Adipose tissue (tissue), 3 donors: ENCODE data around the gene MSTO1. TPM values are rescaled to one million over a fixed set of nuclear protein-coding genes. Genes with fewer than 3 reads are reported as not detected.
"Not testable (repeated sequence)": the region's sequence is repeated elsewhere in the genome, so short reads cannot be mapped to it uniquely, and the experiment has no call there.

ENCODE experiments used
- H3K27ac ChIP-seq: one replicate; pipeline ENCODE4 v1.5.1; 2013; ENCODE audit warnings: low read depth, low read length
- WGBS, 3 donors: extraction: QIAGEN DNeasy Blood & Tissue Kit; methylation state at CpG; one replicate each; pipeline ENCODE4 v1.1.7; 2013; 5-methylcytosine and 5-hydroxymethylcytosine counted together
- polyA plus RNA-seq, 3 donors: library from polyadenylated mRNA; stranded (reverse); fragments of 200-250 nt; gene quantifications; one replicate each; pipeline ENCODE4 v1.2.3, GENCODE V29; 2013
- donor health status: healthy with polysubstance abuse.
- donor health status: Bipolar disorder and iron deficiency.
- donor health status: healthy.

The MSTO1 gene
- polyA plus RNA-seq, 3 donors: 12.4 to 25.9 (median 14.9) TPM

- 79 to 84% (median 84%) methylated on average over 7 of the region's 7 CpGs for WGBS, 3 donors
- no peak overlapping the region for H3K27ac ChIP-seq
Observed at GRCh38 chr1:155607708-155608107, 2.3 kb upstream of the MSTO1 start.

DNA sequence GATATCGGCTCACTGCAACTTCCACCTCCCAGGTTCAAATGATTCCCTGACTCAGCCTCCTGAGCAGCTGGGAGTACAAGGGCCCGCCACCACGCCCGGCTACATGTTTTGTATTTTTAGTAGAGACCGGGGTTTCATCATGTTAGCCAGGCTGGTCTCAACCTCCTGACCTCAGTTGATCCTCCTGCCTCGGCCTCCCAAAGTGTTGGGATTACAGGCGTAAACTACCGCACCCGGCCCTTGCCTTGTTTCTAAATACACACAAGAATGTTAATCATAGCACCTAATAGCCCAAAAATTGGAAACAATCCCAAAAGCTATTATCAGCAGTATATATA, 1.2 kb upstream of the MSTO1 start:
- no peak overlapping the region for H3K27ac ChIP-seq
- 92 to 98% (median 98%) methylated on average over 9 of the region's 9 CpGs for WGBS, 3 donors

DNA sequence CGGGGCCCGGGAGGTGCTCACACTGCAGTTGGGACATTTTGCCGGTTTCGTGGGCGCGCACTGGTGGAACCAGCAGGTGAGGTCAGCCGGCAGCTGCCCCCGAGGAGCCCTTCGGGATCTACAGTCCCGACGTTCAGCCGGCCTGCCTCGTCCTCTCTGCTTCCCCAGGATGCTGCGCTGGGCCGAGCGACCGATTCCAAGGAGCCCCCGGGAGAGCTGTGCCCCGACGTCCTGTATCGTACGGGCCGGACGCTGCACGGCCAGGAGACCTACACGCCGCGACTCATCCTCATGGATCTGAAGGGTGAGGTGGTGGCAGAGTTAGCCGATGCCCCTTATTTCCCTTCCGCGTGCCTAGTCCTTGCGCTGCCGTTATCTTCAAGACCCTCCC, 234 bp downstream of the MSTO1 start:
- WGBS, 3 donors: 0 to 10% (median 3%) methylated on average over 1 to 5 of the region's 33 CpGs
- not testable (repeated sequence) for H3K27ac ChIP-seq

- no CpG with 5 or more reads among the region's 2 CpGs for WGBS, 3 donors
- H3K27ac ChIP-seq: not testable (repeated sequence)
Observed at GRCh38 chr1:155613226-155613625, 3.2 kb downstream of the MSTO1 start.

- H3K27ac ChIP-seq: no peak overlapping the region
- WGBS, 3 donors: 39 to 67% (median 58%) methylated on average over 2 of the region's 2 CpGs
Observed at GRCh38 chr1:155622191-155622590, 12.2 kb downstream of the MSTO1 start.

DNA sequence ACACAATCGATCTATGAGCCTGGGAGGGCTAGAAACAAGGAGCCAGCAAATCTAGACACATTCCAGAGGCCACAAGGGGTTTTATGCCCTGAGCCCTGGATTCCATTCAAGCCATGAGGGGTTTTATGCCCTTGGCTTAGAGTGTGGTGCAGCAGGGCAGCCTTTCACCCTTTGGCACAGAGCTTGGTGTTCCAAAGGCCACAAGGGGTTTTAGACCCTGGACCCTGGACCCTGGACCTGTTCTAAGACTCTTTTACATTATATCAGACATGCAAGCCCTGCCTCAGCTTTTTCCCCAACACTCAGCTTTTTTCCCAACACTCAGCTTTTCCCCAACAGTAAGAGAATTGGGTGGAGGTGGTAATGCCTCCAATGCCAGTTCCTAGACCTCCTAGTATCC, 13.3 kb downstream of the MSTO1 start:
- no peak overlapping the region for H3K27ac ChIP-seq
- WGBS, 3 donors: 65 to 78% (median 77%) methylated on average over 1 of the region's 1 CpG

GRCh38 chr1:155626428-155626827, 16.4 kb downstream of the MSTO1 start:
- 72 to 96% (median 85%) methylated on average over 4 of the region's 7 CpGs for WGBS, 3 donors
- not testable (repeated sequence) for H3K27ac ChIP-seq

GRCh38 chr1:155636397-155637153, 26.6 kb downstream of the MSTO1 start:
- WGBS, 3 donors: 84 to 88% (median 85%) methylated on average over 10 to 11 of the region's 11 CpGs
- H3K27ac ChIP-seq: no peak overlapping the region

DNA sequence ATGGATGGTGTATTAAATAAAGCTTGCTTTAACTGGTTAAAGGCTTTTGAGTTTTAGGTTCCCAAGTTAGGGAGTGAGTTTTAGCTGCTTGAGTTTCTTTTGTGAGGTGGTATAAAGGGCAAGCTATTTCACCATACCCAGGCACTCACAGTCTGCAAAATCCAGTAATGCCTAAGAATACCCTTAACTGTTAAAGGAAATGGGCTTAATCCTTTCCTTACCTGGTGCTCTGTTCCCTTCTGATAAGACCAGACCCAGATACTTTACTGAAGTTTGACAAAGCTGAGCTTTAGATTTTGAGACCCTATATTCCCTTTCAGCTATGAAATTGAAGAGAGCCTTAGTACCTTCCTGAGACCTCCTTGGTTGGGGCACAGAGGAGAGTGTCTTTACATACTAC, 30.3 kb downstream of the MSTO1 start:
- H3K27ac ChIP-seq: no peak overlapping the region

DNA sequence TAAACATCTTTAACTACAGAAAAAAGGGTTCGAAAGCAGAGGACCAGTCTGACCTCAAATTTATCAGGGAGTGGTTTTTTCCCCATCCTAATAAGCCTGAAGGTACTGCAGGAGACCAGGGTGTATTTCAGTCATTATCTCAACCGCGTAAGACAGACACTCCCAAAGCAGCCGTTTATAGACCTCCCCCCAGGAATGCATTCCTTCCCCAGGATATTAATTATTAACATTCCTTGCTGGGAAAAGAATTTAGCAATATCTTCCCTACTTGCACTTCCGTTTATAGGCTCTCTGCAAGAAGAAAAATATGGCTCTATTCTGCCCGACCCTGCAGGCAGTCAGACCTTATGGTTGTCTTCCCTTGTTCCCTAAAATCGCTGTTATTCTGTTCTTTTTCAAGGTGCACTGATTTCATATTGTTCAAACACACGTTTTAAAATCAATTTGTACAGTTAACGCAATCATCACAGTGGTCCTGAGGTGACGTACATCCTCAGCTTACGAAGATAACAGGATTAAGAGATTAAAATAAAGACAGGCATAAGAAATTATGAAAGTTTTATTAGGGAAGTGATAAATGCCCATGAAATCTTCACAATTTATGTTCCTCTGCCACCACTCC, 32.7 kb downstream of the MSTO1 start:
- H3K27ac ChIP-seq: not testable (repeated sequence)
- WGBS, 3 donors: 71 to 85% (median 84%) methylated on average over 11 of the region's 11 CpGs

GRCh38 chr1:155643230-155643629, 33.2 kb downstream of the MSTO1 start:
- 82 to 91% (median 89%) methylated on average over 3 of the region's 3 CpGs for whole genome bisulfite sequencing, 3 donors

GRCh38 chr1:155645034-155645598, 35.1 kb downstream of the MSTO1 start:
- H3K27ac ChIP-seq: no peak overlapping the region
- 58 to 70% (median 67%) methylated on average over 4 of the region's 4 CpGs for WGBS, 3 donors

More at GRCh38 chr1:155643230-155643629, 33.2 kb downstream of the MSTO1 start:
- no peak overlapping the region for H3K27ac ChIP-seq

- WGBS, 3 donors: 56 to 84% (median 59%) methylated on average over 6 of the region's 6 CpGs
- H3K27ac ChIP-seq: no peak overlapping the region
Observed at GRCh38 chr1:155645648-155646047, 35.6 kb downstream of the MSTO1 start.

DNA sequence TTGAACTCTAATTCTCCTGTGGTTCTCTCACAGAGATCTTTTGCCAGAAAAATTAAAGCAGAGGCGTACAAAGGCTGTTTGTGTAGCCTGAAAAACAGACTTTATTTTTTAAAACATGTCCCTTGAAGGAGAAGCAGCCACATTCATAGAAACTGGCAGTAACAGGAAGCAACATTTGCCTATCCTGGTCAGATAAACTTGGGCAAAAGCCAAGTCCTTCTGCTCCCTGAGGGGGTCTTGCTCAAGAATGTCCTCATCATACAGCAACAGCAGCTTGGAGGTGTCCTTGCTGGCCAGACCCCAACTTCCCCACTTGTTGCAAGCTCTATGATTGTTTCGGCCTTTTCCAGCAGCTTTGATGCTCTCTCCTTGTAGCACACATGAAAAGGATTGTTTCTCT, 36.3 kb downstream of the MSTO1 start:
- 29 to 89% (median 47%) methylated on average over 2 of the region's 2 CpGs for WGBS, 3 donors
- no peak overlapping the region for H3K27ac ChIP-seq

DNA sequence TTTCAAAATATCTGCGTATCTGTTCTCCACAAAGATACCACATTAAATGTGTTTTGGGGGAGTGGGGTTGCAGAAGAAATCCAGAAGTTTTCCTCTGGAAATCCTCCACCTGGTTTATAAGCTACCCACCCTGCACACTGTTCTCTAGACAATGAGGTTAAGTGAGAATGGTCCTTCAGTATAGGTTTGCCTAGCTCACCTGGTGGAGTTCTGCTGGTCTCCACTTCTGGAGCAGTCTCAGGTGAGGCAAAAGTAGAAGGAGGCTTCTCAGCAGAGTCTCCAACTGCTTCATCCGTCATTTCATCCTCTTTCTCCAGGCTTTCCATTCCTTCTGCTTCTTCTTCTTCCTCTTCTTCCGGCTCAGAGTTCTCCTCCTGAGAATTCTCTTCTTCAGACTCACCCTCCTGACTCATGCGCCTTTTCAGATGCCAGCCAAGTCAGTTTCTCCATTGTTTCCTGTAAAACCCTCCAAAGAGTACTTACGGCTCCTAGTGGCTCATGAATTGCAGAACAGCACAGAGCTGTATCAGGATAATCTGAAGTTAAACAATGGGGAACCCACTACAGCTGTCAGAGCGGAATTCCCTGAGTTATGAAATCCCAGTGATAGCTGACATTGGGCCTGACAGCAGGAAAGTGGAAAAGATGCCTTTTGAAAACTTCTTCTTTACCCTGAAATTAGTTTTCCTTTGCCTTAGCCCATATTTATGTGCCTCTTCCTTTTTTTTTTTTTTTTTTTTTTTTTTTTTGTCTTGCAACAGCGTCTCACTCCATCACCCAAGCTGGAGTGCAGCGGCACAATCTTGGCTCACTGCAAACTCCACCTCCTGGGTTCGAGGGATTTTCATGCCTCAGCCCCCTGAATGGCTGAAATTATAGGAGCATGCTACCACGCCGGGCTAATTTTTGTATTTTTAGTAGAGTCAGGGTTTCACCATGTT, 38.5 kb downstream of the MSTO1 start:
- H3K27ac ChIP-seq: no peak overlapping the region
- WGBS, 3 donors: 39 to 53% (median 40%) methylated on average over 10 to 11 of the region's 11 CpGs

GRCh38 chr1:155649676-155650075, 39.7 kb downstream of the MSTO1 start:
- H3K27ac ChIP-seq: no peak overlapping the region

DNA sequence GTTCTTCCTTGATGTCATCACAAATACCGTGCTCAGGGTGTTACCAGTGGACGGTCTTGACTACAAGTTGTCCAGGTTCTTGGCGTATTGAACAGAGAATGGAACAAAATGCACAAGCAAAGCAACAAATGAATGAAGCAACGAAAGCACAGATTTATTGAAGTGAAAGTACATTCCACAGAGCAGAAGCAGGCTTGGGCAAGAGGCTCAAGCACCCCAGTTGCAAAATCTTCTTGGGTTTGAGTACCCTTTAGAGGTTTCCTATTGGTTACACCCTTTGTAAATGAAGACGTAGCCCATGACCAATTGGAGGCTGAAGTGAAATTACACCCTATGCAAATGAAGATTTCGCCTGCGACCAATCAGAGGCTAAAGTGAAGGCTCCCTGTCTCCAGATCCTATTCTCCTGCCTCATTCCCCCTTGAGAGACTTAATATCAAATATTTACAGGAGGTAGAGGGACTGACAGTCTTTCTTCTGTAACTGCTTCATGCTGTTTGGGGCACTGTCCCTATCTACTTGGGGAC, 40.3 kb downstream of the MSTO1 start:
- WGBS, 3 donors: 83 to 89% (median 87%) methylated on average over 7 of the region's 7 CpGs
- H3K27ac ChIP-seq: no peak overlapping the region

- no peak overlapping the region for H3K27ac ChIP-seq
- WGBS, 3 donors: 65 to 75% (median 75%) methylated on average over 3 of the region's 3 CpGs
Observed at GRCh38 chr1:155651861-155652661, 42.0 kb downstream of the MSTO1 start.
